Measurements from ENCODE around the gene NBEAL2.

NBEAL2 gene

DNA sequence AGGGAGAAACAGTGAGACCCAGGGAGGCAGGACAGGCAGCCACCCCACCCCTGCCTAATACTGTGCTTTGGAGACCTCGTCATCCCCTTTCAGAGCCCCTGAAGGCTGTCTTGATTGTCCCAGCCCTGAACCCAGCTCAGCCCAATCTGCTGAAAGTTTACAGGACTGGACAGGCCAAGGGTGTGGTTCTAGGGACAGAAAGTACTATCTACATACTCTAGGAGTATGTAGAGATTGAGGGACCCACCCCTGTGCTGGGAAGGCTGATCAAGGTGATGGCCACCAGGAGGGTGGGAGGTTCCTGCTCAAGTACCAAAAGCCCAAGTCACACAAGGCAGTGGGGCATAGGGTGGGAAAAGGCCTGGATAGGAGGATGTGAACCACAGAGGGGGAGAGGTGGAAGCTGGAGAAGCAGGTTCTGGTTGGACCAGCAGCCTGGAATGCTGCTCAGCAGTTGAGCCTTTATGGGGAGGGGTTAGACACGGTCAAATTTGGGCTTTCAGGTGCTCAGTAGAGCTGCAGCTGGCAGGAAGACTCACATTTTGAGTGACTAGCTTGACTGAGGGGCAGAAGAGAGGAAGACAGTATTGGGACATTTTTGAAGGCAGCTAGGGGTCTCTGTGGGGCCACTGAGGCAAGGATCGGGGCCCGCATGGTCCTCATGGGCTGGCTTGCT is 6.7 kb downstream of the NBEAL2 start:
- DNase-seq = no peak
- H3K9me3 ChIP-seq (ENCODE audit: control extremely low read depth in 1 of 5, control insufficient read depth in 4 of 5, insufficient read depth in 2 of 5, low read depth in 1 of 5, low read length in 4 of 5) = no peaks in the 10 kb centered on the region
- POLR2A ChIA-PET = no interaction called here
- H3K36me3 ChIP-seq (ENCODE audit: control insufficient read depth in 4 of 4, insufficient read depth in 4 of 4, low read length in 3 of 4) = peaks cover 0 to 44% (median 9%) of the 10 kb centered on the region in 4 experiments
- H3K4me3 ChIP-seq (ENCODE audit: control insufficient read depth in 1 of 7, extremely low read depth in 1 of 7, insufficient read depth in 4 of 7, low read depth in 2 of 7, low read length in 6 of 7) = peak overlapping the region in 2 of 7 experiments; percentile 19 to 31
- WGBS (ENCODE audit: insufficient coverage) = 91% methylated on average over 4 of the region's 4 CpGs
- no peaks in the 10 kb centered on the region for H3K27me3 ChIP-seq (replicated peaks in 2 of 5; ENCODE audit: control insufficient read depth in 4 of 5, insufficient read depth in 5 of 5, low read length in 4 of 5)
- H3K4me1 ChIP-seq (ENCODE audit: control extremely low read depth in 1 of 4, control insufficient read depth in 4 of 4, insufficient read depth in 4 of 4, low read length in 3 of 4) = peaks cover 5 to 90% (median 81%) of the 10 kb centered on the region in 4 experiments
- CTCF ChIA-PET = interaction anchor here (2.8 kb wide), 1 partner anchor 13 kb away, joined by 7 read pairs; no protein-coding TSS in a partner anchor
- peak overlapping the region in 1 of 2 experiments; percentile 89 for H3K27ac ChIP-seq (ENCODE audit: insufficient read depth in 1 of 2, low read depth in 1 of 2, low read length in 2 of 2, poor library complexity in 1 of 2, severe bottlenecking in 2 of 2)

DNA sequence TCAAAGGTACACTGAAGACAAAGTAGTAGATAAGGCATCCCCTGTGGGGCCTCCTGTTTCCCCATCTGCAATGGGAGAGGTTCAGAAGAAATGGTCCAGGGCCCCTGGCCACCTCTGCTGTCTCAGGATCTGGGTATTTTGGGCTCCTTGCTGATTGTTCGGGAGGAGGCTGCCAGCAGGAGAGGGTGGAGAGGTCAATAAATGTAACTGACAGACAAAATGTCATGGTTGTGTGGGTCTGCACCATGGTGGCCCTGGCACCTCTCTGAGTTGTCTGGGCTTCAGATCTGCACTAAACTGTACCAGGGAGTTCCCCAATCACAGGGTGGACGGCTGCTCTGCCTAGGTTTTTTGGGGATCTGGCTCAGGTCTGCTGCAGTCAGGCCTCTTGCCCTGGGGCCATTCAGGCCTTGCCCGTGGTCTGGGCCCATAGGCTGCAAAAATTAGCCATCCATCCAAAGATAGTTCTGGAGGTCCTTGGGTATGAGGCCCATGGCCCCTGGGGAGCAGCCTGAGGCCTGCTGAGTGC is 7.4 kb downstream of the NBEAL2 start:
- H3K4me3 ChIP-seq (ENCODE audit: control insufficient read depth in 1 of 7, extremely low read depth in 1 of 7, insufficient read depth in 4 of 7, low read depth in 2 of 7, low read length in 6 of 7) = peak overlapping the region in 5 of 7 experiments; percentile 16 to 67 (median 52)
- CTCF ChIA-PET = interaction anchor here (0.8 to 2.1 kb wide), 9 partner anchors 9 to 64 kb away, joined by 3 to 15 read pairs (median 3); partner anchors contain the start of genes CCDC12 and NBEAL2
- no peaks in the 10 kb centered on the region for H3K27me3 ChIP-seq (replicated peaks in 2 of 5; ENCODE audit: control insufficient read depth in 4 of 5, insufficient read depth in 5 of 5, low read length in 4 of 5)
- H3K4me1 ChIP-seq (ENCODE audit: control extremely low read depth in 1 of 4, control insufficient read depth in 4 of 4, insufficient read depth in 4 of 4, low read length in 3 of 4) = peaks cover 2 to 84% (median 75%) of the 10 kb centered on the region in 4 experiments
- DNase-seq = no peak
- H3K27ac ChIP-seq (ENCODE audit: insufficient read depth in 1 of 2, low read depth in 1 of 2, low read length in 2 of 2, poor library complexity in 1 of 2, severe bottlenecking in 2 of 2) = peak overlapping the region in 1 of 2 experiments; percentile 89
- H3K36me3 ChIP-seq (ENCODE audit: control insufficient read depth in 4 of 4, insufficient read depth in 4 of 4, low read length in 3 of 4) = peaks cover 0 to 50% (median 16%) of the 10 kb centered on the region in 4 experiments
- POLR2A ChIA-PET = interaction anchor here (1.0 kb wide), 1 partner anchor 11 kb away, joined by 3 read pairs; the partner anchor contains the start of gene CCDC12
- 79% methylated on average over 2 of the region's 3 CpGs for WGBS (ENCODE audit: insufficient coverage)
- H3K9me3 ChIP-seq (ENCODE audit: control extremely low read depth in 1 of 5, control insufficient read depth in 4 of 5, insufficient read depth in 2 of 5, low read depth in 1 of 5, low read length in 4 of 5) = no peaks in the 10 kb centered on the region

DNA sequence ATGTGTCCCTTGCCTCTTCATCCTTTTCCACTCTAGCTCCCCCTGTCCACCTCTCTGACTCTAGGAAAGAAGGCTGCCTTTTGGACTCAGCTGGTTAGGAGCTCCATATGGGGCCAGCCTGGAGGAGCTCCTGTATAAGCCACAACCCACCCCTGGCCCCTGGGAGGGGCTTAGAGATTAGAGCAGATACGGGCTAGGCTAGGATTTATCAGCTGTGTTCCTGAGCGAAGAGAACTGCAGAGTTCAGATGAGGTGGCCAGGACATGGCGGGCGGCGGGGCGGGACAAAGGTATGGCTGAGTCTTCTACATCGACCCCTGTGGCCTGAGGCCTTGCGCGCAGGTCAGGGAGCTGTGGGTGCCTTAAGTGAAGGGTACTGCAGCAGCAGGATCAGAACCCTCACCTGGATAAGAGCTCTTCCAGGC is 7.9 kb downstream of the NBEAL2 start:
- Histone ChIP-seq H3K36me3 (ENCODE audit: control insufficient read depth in 4 of 4, insufficient read depth in 4 of 4, low read length in 3 of 4) (peaks cover 0 to 55% (median 19%) of the 10 kb centered on the region in 4 experiments), H3K9me3 (ENCODE audit: control extremely low read depth in 1 of 5, control insufficient read depth in 4 of 5, insufficient read depth in 2 of 5, low read depth in 1 of 5, low read length in 4 of 5) (no peaks in the 10 kb centered on the region), H3K27ac (ENCODE audit: insufficient read depth in 1 of 2, low read depth in 1 of 2, low read length in 2 of 2, poor library complexity in 1 of 2, severe bottlenecking in 2 of 2) (peak overlapping the region in 1 of 2 experiments; percentile 89), H3K27me3 (replicated peaks in 2 of 5; ENCODE audit: control insufficient read depth in 4 of 5, insufficient read depth in 5 of 5, low read length in 4 of 5) (no peaks in the 10 kb centered on the region), H3K4me3 (ENCODE audit: control insufficient read depth in 1 of 7, extremely low read depth in 1 of 7, insufficient read depth in 4 of 7, low read depth in 2 of 7, low read length in 6 of 7) (peak overlapping the region in 5 of 7 experiments; percentile 16 to 67 (median 52)), H3K4me1 (ENCODE audit: control extremely low read depth in 1 of 4, control insufficient read depth in 4 of 4, insufficient read depth in 4 of 4, low read length in 3 of 4) (peaks cover 2 to 79% (median 70%) of the 10 kb centered on the region in 4 experiments)
- POLR2A ChIA-PET = interaction anchor here (0.7 to 1.0 kb wide), 2 partner anchors 11 to 34 kb away, joined by 3 to 4 read pairs; partner anchors contain the start of gene CCDC12
- 6% methylated on average over 9 of the region's 9 CpGs for WGBS (ENCODE audit: insufficient coverage)
- CTCF ChIA-PET = interaction anchor here (0.8 to 2.1 kb wide), 10 partner anchors 9 to 64 kb away, joined by 3 to 15 read pairs (median 3); partner anchors contain the start of genes CCDC12 and NBEAL2
- peak in 1 of 3 donors; percentile 56 for DNase-seq

DNA sequence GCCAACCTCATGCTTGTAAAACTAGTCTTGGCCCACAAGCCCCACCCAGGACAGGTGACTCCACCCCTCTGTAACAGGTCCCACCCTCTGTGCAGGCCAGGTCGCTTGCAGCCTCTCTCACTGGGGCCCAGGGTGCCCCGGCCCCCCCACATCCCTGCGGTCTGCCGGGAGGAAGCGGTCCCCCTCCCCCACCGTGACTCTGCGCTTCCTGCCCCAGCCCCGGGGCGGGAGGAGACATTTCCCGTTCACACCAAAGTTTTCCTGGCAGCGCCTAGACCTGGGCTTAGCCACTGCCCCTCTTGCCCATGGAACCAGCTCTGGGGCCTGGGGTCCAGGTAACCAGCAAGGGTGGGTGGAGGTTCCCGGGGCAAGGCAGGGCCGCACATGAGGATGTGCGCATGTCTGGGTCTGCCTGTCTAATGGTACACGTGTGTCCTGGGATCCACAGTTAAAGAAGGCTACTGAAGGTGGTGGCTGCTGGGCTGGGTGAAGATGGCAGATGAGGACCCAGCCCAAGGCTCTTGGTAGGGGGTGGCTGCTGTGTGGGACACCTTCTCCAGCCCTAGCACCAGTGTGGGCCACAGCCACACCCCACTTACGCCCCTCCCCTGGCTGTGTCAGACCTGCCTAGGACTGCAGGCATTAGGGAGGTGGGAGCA is 8.4 kb downstream of the NBEAL2 start:
- peak; percentile 91 to 95 (median 95) for DNase-seq
- H3K27me3 ChIP-seq (replicated peaks in 2 of 5; ENCODE audit: control insufficient read depth in 4 of 5, insufficient read depth in 5 of 5, low read length in 4 of 5) = no peaks in the 10 kb centered on the region
- peaks cover 0 to 60% (median 22%) of the 10 kb centered on the region in 4 experiments for H3K36me3 ChIP-seq (ENCODE audit: control insufficient read depth in 4 of 4, insufficient read depth in 4 of 4, low read length in 3 of 4)
- peaks cover 2 to 73% (median 64%) of the 10 kb centered on the region in 4 experiments for H3K4me1 ChIP-seq (ENCODE audit: control extremely low read depth in 1 of 4, control insufficient read depth in 4 of 4, insufficient read depth in 4 of 4, low read length in 3 of 4)
- H3K4me3 ChIP-seq (ENCODE audit: control insufficient read depth in 1 of 7, extremely low read depth in 1 of 7, insufficient read depth in 4 of 7, low read depth in 2 of 7, low read length in 6 of 7) = peak overlapping the region in 5 of 7 experiments; percentile 16 to 67 (median 52)
- POLR2A ChIA-PET = interaction anchor here (0.6 to 1.0 kb wide), 3 partner anchors 12 to 34 kb away, joined by 3 to 4 read pairs (median 3); partner anchors contain the start of gene CCDC12
- peak overlapping the region; percentile 54 to 89 for H3K27ac ChIP-seq (ENCODE audit: insufficient read depth in 1 of 2, low read depth in 1 of 2, low read length in 2 of 2, poor library complexity in 1 of 2, severe bottlenecking in 2 of 2)
- CTCF ChIA-PET = interaction anchor here (0.8 to 2.1 kb wide), 11 partner anchors 10 to 65 kb away, joined by 3 to 15 read pairs (median 3); partner anchors contain the start of genes CCDC12 and NBEAL2
- 0% methylated on average over 12 of the region's 16 CpGs for WGBS (ENCODE audit: insufficient coverage)
- H3K9me3 ChIP-seq (ENCODE audit: control extremely low read depth in 1 of 5, control insufficient read depth in 4 of 5, insufficient read depth in 2 of 5, low read depth in 1 of 5, low read length in 4 of 5) = no peaks in the 10 kb centered on the region

DNA sequence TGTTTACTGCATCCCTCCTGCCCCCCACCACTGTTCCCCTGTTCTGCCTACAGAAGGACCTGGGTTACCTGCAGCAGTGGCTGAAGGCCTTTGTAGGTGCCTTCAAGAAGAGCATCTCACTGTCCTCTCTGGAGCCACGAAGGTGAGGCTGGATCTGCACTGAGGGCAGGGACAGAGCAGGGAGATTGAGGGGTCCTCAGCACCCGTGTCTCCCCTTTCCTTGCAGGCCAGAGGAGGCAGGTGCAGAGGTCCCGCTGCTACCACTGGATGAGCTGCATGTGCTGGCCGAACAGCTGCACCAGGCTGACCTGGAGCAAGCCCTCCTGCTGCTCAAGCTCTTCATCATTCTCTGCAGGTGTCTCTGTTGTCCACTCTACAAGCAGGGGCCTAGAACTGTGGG is 9.2 kb downstream of the NBEAL2 start:
- Histone ChIP-seq H3K4me1 (ENCODE audit: control extremely low read depth in 1 of 4, control insufficient read depth in 4 of 4, insufficient read depth in 4 of 4, low read length in 3 of 4) (peaks cover 2 to 67% (median 60%) of the 10 kb centered on the region in 4 experiments), H3K27ac (ENCODE audit: insufficient read depth in 1 of 2, low read depth in 1 of 2, low read length in 2 of 2, poor library complexity in 1 of 2, severe bottlenecking in 2 of 2) (peak overlapping the region; percentile 54 to 89), H3K4me3 (ENCODE audit: control insufficient read depth in 1 of 7, extremely low read depth in 1 of 7, insufficient read depth in 4 of 7, low read depth in 2 of 7, low read length in 6 of 7) (peak overlapping the region in 3 of 7 experiments; percentile 29 to 67 (median 51)), H3K36me3 (ENCODE audit: control insufficient read depth in 4 of 4, insufficient read depth in 4 of 4, low read length in 3 of 4) (peaks cover 0 to 68% (median 27%) of the 10 kb centered on the region in 4 experiments), H3K27me3 (replicated peaks in 2 of 5; ENCODE audit: control insufficient read depth in 4 of 5, insufficient read depth in 5 of 5, low read length in 4 of 5) (no peaks in the 10 kb centered on the region), H3K9me3 (ENCODE audit: control extremely low read depth in 1 of 5, control insufficient read depth in 4 of 5, insufficient read depth in 2 of 5, low read depth in 1 of 5, low read length in 4 of 5) (no peaks in the 10 kb centered on the region)
- WGBS (ENCODE audit: insufficient coverage) = 62% methylated on average over 2 of the region's 4 CpGs
- no peak for DNase-seq
- ChIA-PET POLR2A (no interaction called here), CTCF (interaction anchor here (1.1 to 2.1 kb wide), 3 partner anchors 9 to 34 kb away, joined by 3 to 15 read pairs (median 3); partner anchors contain the start of genes CCDC12 and NBEAL2)

DNA sequence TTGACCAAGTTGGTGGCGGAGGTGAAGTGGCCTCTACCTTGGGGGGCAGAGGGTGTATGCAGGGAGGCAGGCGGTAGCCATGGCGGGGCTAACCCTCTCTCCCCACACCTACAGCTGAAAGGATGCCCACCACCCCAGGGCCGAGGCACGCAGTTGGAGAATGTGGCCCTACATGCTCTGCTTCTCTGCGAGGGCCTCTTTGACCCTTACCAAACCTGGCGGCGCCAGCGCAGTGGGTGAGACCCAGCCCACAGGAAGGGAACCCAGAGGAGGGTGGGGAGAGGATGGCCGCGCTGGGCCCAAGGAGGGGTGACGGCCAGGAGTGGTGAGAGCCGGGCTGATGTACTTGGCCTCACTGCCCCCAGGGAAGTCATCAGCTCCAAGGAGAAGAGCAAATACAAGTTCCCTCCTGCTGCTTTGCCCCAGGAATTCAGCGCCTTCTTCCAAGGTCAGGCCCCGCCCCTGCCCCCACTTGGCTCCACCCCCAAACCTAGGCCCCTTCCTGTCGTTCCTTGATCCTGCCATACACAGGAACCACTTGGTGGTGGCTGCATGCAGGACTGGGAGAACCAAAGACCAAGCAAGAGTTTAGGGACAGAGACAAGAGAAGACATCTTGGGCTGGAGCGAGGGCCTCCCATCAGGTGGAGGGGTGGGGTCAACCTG is 9.8 kb downstream of the NBEAL2 start:
- H3K36me3 ChIP-seq (ENCODE audit: control insufficient read depth in 4 of 4, insufficient read depth in 4 of 4, low read length in 3 of 4) = peaks cover 0 to 73% (median 31%) of the 10 kb centered on the region in 4 experiments
- H3K27ac ChIP-seq (ENCODE audit: insufficient read depth in 1 of 2, low read depth in 1 of 2, low read length in 2 of 2, poor library complexity in 1 of 2, severe bottlenecking in 2 of 2) = peak overlapping the region in 1 of 2 experiments; percentile 59
- no peaks in the 10 kb centered on the region for H3K27me3 ChIP-seq (replicated peaks in 2 of 5; ENCODE audit: control insufficient read depth in 4 of 5, insufficient read depth in 5 of 5, low read length in 4 of 5)
- WGBS (ENCODE audit: insufficient coverage) = 29% methylated on average over 4 of the region's 17 CpGs
- peak overlapping the region in 3 of 7 experiments; percentile 29 to 67 (median 51) for H3K4me3 ChIP-seq (ENCODE audit: control insufficient read depth in 1 of 7, extremely low read depth in 1 of 7, insufficient read depth in 4 of 7, low read depth in 2 of 7, low read length in 6 of 7)
- peaks cover 2 to 64% (median 59%) of the 10 kb centered on the region in 4 experiments for H3K4me1 ChIP-seq (ENCODE audit: control extremely low read depth in 1 of 4, control insufficient read depth in 4 of 4, insufficient read depth in 4 of 4, low read length in 3 of 4)
- DNase-seq = no peak
- CTCF ChIA-PET = interaction anchor here (0.9 to 11.4 kb wide), 3 partner anchors 9 to 64 kb away, joined by 3 to 164 read pairs (median 7); no protein-coding TSS in a partner anchor
- no peaks in the 10 kb centered on the region for H3K9me3 ChIP-seq (ENCODE audit: control extremely low read depth in 1 of 5, control insufficient read depth in 4 of 5, insufficient read depth in 2 of 5, low read depth in 1 of 5, low read length in 4 of 5)
- POLR2A ChIA-PET = no interaction called here

Measured in common myeloid progenitor, CD34-positive (primary cell).